ENCODE data around the gene LRRC4C.

Gene LRRC4C

GRCh38 chr11:40253166-40253565 is 1206.3 kb downstream of the LRRC4C start:
- CTCF ChIA-PET, result interaction anchor here (0.6 kb wide), 1 partner anchor 551 kb away, joined by 3 read pairs; no protein-coding TSS in a partner anchor
- no peak for TF ChIP-seq CTCF (conservative IDR thresholded peaks at IDR 0.05; ENCODE audit: low read depth)

GRCh38 chr11:40252236-40252635 is 1207.2 kb downstream of the LRRC4C start:
- ChIA-PET CTCF (interaction anchor here (0.6 kb wide), 1 partner anchor 552 kb away, joined by 3 read pairs; no protein-coding TSS in a partner anchor), POLR2A (ENCODE audit: low non-redundant PET) (no interaction called here)
- H3K27ac ChIP-seq, result no peak overlapping the region
- no peak for DNase-seq (ENCODE audit: low spot score)
- TF ChIP-seq CTCF (conservative IDR thresholded peaks at IDR 0.05; ENCODE audit: low read depth), result no peak

More at GRCh38 chr11:40253166-40253565, 1206.3 kb downstream of the LRRC4C start:
- POLR2A ChIA-PET (ENCODE audit: low non-redundant PET), result no interaction called here
- no peak for DNase-seq (ENCODE audit: low spot score)
- no peak overlapping the region for H3K27ac ChIP-seq

- H3K27ac ChIP-seq, result no peak overlapping the region
- POLR2A ChIA-PET (ENCODE audit: low non-redundant PET), result no interaction called here
- CTCF ChIA-PET, result interaction anchor here (0.7 kb wide), 1 partner anchor 136 kb away, joined by 3 read pairs; no protein-coding TSS in a partner anchor
- no peak for TF ChIP-seq CTCF (conservative IDR thresholded peaks at IDR 0.05; ENCODE audit: low read depth)
- no peak for DNase-seq (ENCODE audit: low spot score)
Observed at GRCh38 chr11:40246983-40247382, 1212.5 kb downstream of the LRRC4C start.

GRCh38 chr11:40241524-40242051 is 1217.9 kb downstream of the LRRC4C start:
- no peak for TF ChIP-seq CTCF (conservative IDR thresholded peaks at IDR 0.05; ENCODE audit: low read depth)

GRCh38 chr11:40240284-40240683 is 1219.2 kb downstream of the LRRC4C start:
- CTCF ChIA-PET, result no interaction called here
- no peak overlapping the region for H3K27ac ChIP-seq
- no peak for TF ChIP-seq CTCF (conservative IDR thresholded peaks at IDR 0.05; ENCODE audit: low read depth)
- POLR2A ChIA-PET (ENCODE audit: low non-redundant PET), result no interaction called here
- DNase-seq (ENCODE audit: low spot score), result no peak

More at GRCh38 chr11:40241524-40242051, 1217.9 kb downstream of the LRRC4C start:
- no peak overlapping the region for H3K27ac ChIP-seq
- no peak for DNase-seq (ENCODE audit: low spot score)
- ChIA-PET CTCF (no interaction called here), POLR2A (ENCODE audit: low non-redundant PET) (no interaction called here)

- no peak overlapping the region for H3K27ac ChIP-seq
- DNase-seq (ENCODE audit: low spot score), result no peak
- ChIA-PET CTCF (no interaction called here), POLR2A (ENCODE audit: low non-redundant PET) (no interaction called here)
- TF ChIP-seq CTCF (conservative IDR thresholded peaks at IDR 0.05; ENCODE audit: low read depth), result no peak
Observed at GRCh38 chr11:40236526-40236925, 1222.9 kb downstream of the LRRC4C start.
